ENCODE results near the gene BRAF. TPM values are rescaled to one million over a fixed set of nuclear protein-coding genes. Genes with fewer than 3 reads are reported as not detected.

The BRAF gene
- total RNA-seq, 4 donors from 2014 or later: 37.1 to 56.9 (median 45.3) TPM

DNA sequence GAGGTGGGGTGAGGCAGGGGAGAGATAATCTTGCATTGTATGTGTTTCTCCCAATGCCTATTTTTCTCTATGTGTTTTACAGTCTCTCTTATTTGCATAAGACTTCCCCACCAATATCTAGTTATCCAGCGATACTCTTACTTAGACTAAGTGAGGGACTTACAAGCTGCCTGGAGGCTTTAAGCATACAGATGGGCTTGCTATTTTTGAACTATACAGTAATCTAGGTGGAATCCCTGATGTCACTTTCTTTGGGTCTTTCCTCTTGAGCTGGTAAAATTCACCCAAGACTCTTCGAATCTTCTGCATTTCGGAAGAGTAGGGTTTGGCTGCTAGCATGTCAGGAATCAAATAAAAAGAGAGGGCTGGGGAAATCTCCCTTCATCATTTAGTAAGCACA, 151.6 kb downstream of the BRAF start:
- no peak for TF ChIP-seq CTCF (IDR thresholded peaks at IDR 0.05; ENCODE audit: low read depth)

GRCh38 chr7:140771826-140772225, 152.9 kb downstream of the BRAF start:
- TF ChIP-seq CTCF (IDR thresholded peaks at IDR 0.05; ENCODE audit: low read depth): no peak

- TF ChIP-seq CTCF (IDR thresholded peaks at IDR 0.05; ENCODE audit: low read depth): no peak
Observed at GRCh38 chr7:140769852-140770251, 154.9 kb downstream of the BRAF start.

- TF ChIP-seq CTCF (IDR thresholded peaks at IDR 0.05; ENCODE audit: low read depth): no peak
Observed at GRCh38 chr7:140767418-140767817, 157.3 kb downstream of the BRAF start.

- TF ChIP-seq CTCF (IDR thresholded peaks at IDR 0.05; ENCODE audit: low read depth): no peak
Observed at GRCh38 chr7:140754506-140754905, 170.2 kb downstream of the BRAF start.

DNA sequence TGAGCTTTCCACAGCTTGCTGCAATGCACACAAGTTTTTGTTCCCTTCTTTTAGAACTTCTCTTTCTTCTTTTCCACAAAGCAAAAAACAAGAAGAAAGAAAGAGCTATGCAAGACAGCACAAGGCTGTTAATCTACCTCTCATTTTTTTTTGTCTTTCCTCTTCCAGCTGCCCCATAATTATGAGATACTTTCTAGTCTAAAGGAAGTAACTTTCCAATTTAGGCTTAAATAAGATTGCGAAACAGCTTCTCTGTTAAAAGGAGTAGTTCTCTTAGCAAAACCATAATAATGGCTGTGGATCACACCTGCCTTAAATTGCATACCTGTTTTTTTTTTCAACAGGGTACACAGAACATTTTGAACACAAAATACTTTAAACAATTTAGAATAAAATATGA, 172.2 kb downstream of the BRAF start:
- TF ChIP-seq CTCF (IDR thresholded peaks at IDR 0.05; ENCODE audit: low read depth): no peak

- no peak for TF ChIP-seq CTCF (IDR thresholded peaks at IDR 0.05; ENCODE audit: low read depth)
Observed at GRCh38 chr7:140746751-140747150, 178.0 kb downstream of the BRAF start.
